ENCODE data around the gene VWDE.

The VWDE gene

GRCh38 chr7:12369072-12369471 is 34.6 kb downstream of the VWDE start:
- no peak overlapping the region for H3K4me3 ChIP-seq (ENCODE audit: low read length)
- DNase-seq (ENCODE audit: low read depth): no peak
- TF ChIP-seq CTCF (conservative IDR thresholded peaks at IDR 0.05; ENCODE audit: low read length): no peak

GRCh38 chr7:12360948-12361347 is 42.7 kb downstream of the VWDE start:
- no peak for TF ChIP-seq CTCF (conservative IDR thresholded peaks at IDR 0.05; ENCODE audit: low read length)
- H3K4me3 ChIP-seq (ENCODE audit: low read length): no peak overlapping the region
- no peak for DNase-seq (ENCODE audit: low read depth)

- TF ChIP-seq CTCF (conservative IDR thresholded peaks at IDR 0.05; ENCODE audit: low read length): no peak
- no peak overlapping the region for H3K4me3 ChIP-seq (ENCODE audit: low read length)
- no peak for DNase-seq (ENCODE audit: low read depth)
Measured at GRCh38 chr7:12358694-12359093, 45.0 kb downstream of the VWDE start.

GRCh38 chr7:12357508-12357907 is 46.2 kb downstream of the VWDE start:
- no peak for DNase-seq (ENCODE audit: low read depth)
- no peak overlapping the region for H3K4me3 ChIP-seq (ENCODE audit: low read length)
- no peak for TF ChIP-seq CTCF (conservative IDR thresholded peaks at IDR 0.05; ENCODE audit: low read length)

GRCh38 chr7:12351843-12352242 is 51.8 kb downstream of the VWDE start:
- no peak for DNase-seq (ENCODE audit: low read depth)
- no peak overlapping the region for H3K4me3 ChIP-seq (ENCODE audit: low read length)
- TF ChIP-seq CTCF (conservative IDR thresholded peaks at IDR 0.05; ENCODE audit: low read length): no peak

GRCh38 chr7:12350971-12351370 is 52.7 kb downstream of the VWDE start:
- no peak for TF ChIP-seq CTCF (conservative IDR thresholded peaks at IDR 0.05; ENCODE audit: low read length)
- no peak for DNase-seq (ENCODE audit: low read depth)
- no peak overlapping the region for H3K4me3 ChIP-seq (ENCODE audit: low read length)

GRCh38 chr7:12337095-12337494 is 66.6 kb downstream of the VWDE start:
- no peak for DNase-seq (ENCODE audit: low read depth)
- H3K4me3 ChIP-seq (ENCODE audit: low read length): no peak overlapping the region
- no peak for TF ChIP-seq CTCF (conservative IDR thresholded peaks at IDR 0.05; ENCODE audit: low read length)

All from AG10803 (cell line).